Upper lobe of right lung (tissue), 1 donor: Measurements from ENCODE around the gene HAX1. TPM values are rescaled to one million over a fixed set of nuclear protein-coding genes. Genes with fewer than 3 reads are reported as not detected.

Experiments used
- ATAC-seq: fragments of 200-7000 bp; cut with Tn5 transposase; one replicate; pipeline ENCODE4 v1.9.1; 2020; ENCODE audit warnings: mild to moderate bottlenecking, moderate library complexity
- DNase-seq: peaks from one replicate; pipeline ENCODE4 v3.0.0-alpha.2; 2020
- H3K27ac ChIP-seq: fragments of 200-600 bp; one replicate; pipeline ENCODE4 v1.8.0; 2022
- H3K27me3 ChIP-seq: fragments of 200-600 bp; one replicate; pipeline ENCODE4 v1.8.0; 2022; ENCODE audit warnings: mild to moderate bottlenecking
- H3K36me3 ChIP-seq: fragments of 200-600 bp; one replicate; pipeline ENCODE4 v1.8.0; 2022
- H3K4me1 ChIP-seq: fragments of 200-600 bp; one replicate; pipeline ENCODE4 v1.8.0; 2022
- H3K4me3 ChIP-seq: fragments of 200-600 bp; one replicate; pipeline ENCODE4 v1.8.0; 2022; ENCODE audit warnings: mild to moderate bottlenecking
- H3K9me3 ChIP-seq: fragments of 200-600 bp; one replicate; pipeline ENCODE4 v1.8.0; 2022
- CTCF ChIP-seq: fragments of 200-600 bp; IDR thresholded peaks from one replicate; pipeline ENCODE4 v1.8.0; 2022; ENCODE audit warnings: antibody characterized with exemption
- intact Hi-C: fragments of 100-400 bp; cut with DNase I; formaldehyde crosslinking; loops from one replicate; pipeline ENCODE4 v1.11.0; 2022
- total RNA-seq: library from RNA; stranded (reverse); fragmentation: NEBNext Ultra II Directional; extraction: Animal tissue kit (Norgen Biotek cat#: 25700); gene quantifications from one replicate; pipeline ENCODE4 v1.2.1, GENCODE V29; 2021
- donor health status: DM: no; HTN: yes; CAD: no; lungs with severe emphysema.

HAX1 gene
- total RNA-seq, 1 donor from 2014 or later = 78.2 TPM

GRCh38 chr1:154263465-154264332, 8.7 kb upstream of the HAX1 start:
- Histone ChIP-seq H3K4me3 (no peak overlapping the region), H3K36me3 (peaks cover 95% of the 10 kb centered on the region), H3K9me3 (no peaks in the 10 kb centered on the region), H3K4me1 (no peaks in the 10 kb centered on the region), H3K27me3 (no peaks in the 10 kb centered on the region), H3K27ac (no peak overlapping the region)
- no peak for DNase-seq
- TF ChIP-seq CTCF = no peak
- intact Hi-C loops = no loop called here
- ATAC-seq = no peak

GRCh38 chr1:154264454-154264853, 8.0 kb upstream of the HAX1 start:
- intact Hi-C loops = no loop called here

DNA sequence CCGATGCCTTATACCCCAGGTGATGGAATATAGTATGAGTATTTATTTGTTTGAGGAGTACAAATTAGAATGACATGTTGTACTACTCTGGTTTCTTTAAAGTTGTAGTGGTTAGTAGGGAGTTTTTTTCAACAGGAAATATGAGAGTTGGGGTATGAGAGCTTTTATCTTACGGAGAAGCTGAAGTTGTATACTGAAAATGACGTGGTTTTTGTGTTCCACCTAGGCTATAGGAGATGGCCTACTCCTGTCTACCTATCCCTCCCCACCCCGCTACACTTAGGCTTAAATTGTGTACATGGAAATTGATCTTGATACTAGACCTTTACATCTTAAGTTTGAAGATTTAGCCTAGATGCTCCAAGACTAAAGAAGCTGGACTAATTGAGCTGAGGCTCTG, 6.8 kb upstream of the HAX1 start:
- Histone ChIP-seq H3K27ac (no peak overlapping the region), H3K4me3 (no peak overlapping the region), H3K4me1 (no peaks in the 10 kb centered on the region), H3K36me3 (peaks cover 95% of the 10 kb centered on the region), H3K9me3 (no peaks in the 10 kb centered on the region), H3K27me3 (no peaks in the 10 kb centered on the region)
- DNase-seq = no peak
- intact Hi-C loops = no loop called here
- no peak for ATAC-seq
- no peak for TF ChIP-seq CTCF

More at GRCh38 chr1:154264454-154264853, 8.0 kb upstream of the HAX1 start:
- H3K4me1 ChIP-seq = no peaks in the 10 kb centered on the region
- H3K27me3 ChIP-seq = no peaks in the 10 kb centered on the region
- DNase-seq = no peak
- no peak for TF ChIP-seq CTCF
- no peaks in the 10 kb centered on the region for H3K9me3 ChIP-seq
- H3K4me3 ChIP-seq = no peak overlapping the region
- H3K27ac ChIP-seq = no peak overlapping the region
- ATAC-seq = no peak
- peaks cover 95% of the 10 kb centered on the region for H3K36me3 ChIP-seq

DNA sequence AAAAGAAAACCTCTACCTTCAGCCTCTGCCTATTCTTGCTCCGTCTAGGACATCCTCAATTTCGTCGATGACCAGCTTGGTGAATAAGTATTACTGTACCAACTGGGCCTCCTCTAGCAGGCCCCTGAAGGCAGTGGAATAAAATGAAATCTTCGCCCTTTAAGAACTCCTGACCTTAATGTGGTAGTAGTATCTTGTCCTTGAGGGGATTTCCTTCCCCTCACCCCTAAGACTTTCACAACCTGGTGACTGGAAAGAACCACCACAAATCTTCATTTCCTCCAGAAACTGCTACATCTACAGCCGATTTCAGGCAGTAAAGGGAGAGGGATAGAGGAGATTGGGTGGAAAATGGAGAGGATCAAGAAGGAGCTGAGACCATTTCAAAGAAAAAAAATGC, 1.6 kb upstream of the HAX1 start:
- H3K27ac ChIP-seq = no peak overlapping the region
- peaks cover 10% of the 10 kb centered on the region for H3K4me1 ChIP-seq
- intact Hi-C loops = no loop called here
- no peak for ATAC-seq
- H3K27me3 ChIP-seq = no peaks in the 10 kb centered on the region
- no peak overlapping the region for H3K4me3 ChIP-seq
- DNase-seq = no peak
- no peaks in the 10 kb centered on the region for H3K9me3 ChIP-seq
- TF ChIP-seq CTCF = no peak
- H3K36me3 ChIP-seq = peaks cover 68% of the 10 kb centered on the region

DNA sequence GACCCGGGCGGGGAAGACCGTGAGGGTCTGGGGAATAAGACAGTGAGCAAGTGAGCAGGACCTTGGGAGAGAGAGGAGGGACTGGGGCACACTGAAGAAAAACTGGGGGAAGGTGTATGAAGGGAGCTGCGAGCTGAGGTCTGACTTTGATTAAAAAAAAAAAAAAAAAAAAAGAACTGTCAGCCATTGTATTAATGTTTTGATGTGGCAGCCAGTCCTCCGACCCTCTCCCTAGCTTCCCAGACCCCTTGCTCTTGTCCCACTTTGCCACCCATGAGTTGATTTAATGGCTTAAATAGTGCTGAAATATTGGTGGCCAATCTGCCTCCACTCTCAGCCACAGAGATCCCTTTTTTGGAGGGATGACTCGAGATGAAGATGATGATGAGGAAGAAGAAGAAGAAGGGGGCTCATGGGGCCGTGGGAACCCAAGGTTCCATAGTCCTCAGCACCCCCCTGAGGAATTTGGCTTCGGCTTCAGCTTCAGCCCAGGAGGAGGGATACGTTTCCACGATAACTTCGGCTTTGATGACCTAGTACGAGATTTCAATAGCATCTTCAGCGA, 652 bp downstream of the HAX1 start:
- DNase-seq (no peak), ATAC-seq (no peak)
- H3K27me3 ChIP-seq = no peaks in the 10 kb centered on the region
- H3K36me3 ChIP-seq = peaks cover 49% of the 10 kb centered on the region
- no peak for TF ChIP-seq CTCF
- H3K4me3 ChIP-seq = peak overlapping the region; percentile 90
- H3K27ac ChIP-seq = peak overlapping the region; percentile 90
- no peaks in the 10 kb centered on the region for H3K9me3 ChIP-seq
- intact Hi-C loops = no loop called here
- peaks cover 10% of the 10 kb centered on the region for H3K4me1 ChIP-seq
